ENCODE measurements around the gene FTSJ1.

The FTSJ1 gene

DNA sequence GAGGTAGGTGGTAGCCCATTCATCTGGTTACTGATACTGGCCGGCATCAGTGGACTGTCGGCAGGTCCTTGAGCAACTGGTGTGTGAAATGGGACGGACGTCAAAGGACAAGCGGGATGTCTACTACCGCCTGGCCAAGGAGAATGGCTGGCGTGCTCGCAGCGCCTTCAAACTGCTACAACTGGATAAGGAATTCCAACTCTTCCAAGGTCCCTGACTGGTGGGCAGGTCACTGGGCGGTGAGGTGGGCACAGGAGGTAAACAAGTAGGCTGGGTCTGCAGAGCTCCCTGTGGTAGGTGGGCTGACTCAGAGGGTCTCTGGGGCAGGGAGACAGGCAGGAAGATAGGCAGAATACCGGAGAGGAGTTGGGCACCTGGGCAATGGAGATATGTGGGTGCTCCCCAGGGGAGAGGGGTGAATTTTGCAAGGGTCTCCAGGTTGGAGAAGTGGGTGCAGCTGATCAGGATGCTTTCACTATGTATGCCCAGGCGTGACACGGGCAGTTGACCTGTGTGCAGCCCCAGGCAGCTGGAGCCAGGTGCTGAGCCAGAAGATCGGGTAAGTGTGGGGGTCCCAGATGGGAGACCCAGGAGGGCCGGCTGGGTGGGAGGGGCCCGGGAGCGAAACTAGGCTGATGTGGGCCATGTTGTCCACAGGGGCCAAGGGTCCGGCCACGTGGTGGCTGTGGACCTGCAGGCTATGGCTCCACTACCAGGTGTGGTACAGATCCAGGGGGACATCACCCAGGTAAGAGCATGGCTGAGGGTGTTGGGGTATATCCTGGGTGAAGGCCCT is 2.2 kb downstream of the FTSJ1 start:
- no peak for DNase-seq (ENCODE audit: insufficient read length, low spot score)
- TF ChIP-seq, protein P1, sequence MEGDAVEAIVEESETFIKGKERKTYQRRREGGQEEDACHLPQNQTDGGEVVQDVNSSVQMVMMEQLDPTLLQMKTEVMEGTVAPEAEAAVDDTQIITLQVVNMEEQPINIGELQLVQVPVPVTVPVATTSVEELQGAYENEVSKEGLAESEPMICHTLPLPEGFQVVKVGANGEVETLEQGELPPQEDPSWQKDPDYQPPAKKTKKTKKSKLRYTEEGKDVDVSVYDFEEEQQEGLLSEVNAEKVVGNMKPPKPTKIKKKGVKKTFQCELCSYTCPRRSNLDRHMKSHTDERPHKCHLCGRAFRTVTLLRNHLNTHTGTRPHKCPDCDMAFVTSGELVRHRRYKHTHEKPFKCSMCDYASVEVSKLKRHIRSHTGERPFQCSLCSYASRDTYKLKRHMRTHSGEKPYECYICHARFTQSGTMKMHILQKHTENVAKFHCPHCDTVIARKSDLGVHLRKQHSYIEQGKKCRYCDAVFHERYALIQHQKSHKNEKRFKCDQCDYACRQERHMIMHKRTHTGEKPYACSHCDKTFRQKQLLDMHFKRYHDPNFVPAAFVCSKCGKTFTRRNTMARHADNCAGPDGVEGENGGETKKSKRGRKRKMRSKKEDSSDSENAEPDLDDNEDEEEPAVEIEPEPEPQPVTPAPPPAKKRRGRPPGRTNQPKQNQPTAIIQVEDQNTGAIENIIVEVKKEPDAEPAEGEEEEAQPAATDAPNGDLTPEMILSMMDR (IDR thresholded peaks at IDR 0.05; ENCODE audit: insufficient read depth, missing control alignments): no peak
- no peak for FAIRE-seq

DNA sequence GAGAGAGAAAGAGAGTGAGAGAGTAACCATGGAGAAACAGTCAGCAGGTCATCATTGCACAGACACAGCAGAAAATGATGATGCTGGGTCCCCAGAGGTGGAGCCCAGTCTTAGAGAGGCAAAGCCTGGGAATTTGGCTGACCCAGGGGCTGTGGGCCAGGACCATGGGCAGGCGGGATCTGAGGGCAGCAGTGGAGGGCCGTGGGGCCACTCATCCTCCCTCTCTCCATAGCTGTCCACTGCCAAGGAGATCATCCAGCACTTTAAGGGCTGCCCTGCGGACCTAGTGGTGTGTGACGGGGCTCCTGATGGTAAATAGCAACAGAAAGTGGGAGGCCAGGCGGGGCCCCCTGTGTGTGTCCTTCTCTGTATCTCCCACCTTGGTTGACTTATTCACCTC is 2.8 kb downstream of the FTSJ1 start:
- TF ChIP-seq, protein P1 (IDR thresholded peaks at IDR 0.05; ENCODE audit: insufficient read depth, missing control alignments): no peak
- DNase-seq (ENCODE audit: insufficient read length, low spot score) (no peak), FAIRE-seq (no peak)

DNA sequence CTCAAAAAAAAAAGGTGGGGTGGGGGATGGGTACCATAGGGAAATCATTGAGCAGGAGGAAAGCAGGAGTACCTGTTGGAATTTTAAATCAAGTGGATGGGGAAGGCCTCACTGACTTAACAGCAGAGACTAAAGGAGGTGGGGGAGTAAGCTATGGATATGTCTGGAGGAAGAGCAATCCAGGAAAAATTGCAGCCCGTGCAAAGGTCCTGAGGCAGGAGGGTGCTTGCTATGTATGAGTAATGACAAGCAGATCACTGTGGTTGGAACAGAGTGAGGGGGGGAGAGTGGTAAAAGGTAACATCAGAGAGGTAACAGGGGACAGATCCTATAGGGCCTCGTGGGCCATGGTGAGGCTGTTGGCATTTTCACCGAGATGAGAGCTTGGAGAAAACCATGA is 4.1 kb downstream of the FTSJ1 start:
- FAIRE-seq (no peak), DNase-seq (ENCODE audit: insufficient read length, low spot score) (no peak)
- TF ChIP-seq, protein P1 (IDR thresholded peaks at IDR 0.05; ENCODE audit: insufficient read depth, missing control alignments): no peak

DNA sequence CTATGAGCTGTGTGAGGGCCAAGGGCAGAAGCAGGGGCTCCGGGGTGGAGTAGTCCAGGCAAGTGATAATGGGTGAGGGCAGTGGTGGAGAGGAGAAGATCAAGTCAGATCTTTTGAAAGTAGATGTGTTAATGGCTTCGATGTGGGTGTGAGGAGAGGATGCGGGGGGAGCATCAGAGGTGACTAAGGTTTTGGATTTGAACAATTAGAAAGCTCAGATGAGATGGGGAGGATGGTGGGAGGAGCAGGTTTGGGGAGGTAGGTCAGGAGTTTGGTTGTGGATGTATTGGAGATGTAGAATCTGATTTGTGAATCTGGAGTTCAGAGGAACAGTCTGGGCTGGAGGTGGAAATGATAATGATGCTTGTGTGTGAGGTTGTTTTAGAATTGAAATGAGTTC is 4.6 kb downstream of the FTSJ1 start:
- FAIRE-seq (no peak), DNase-seq (ENCODE audit: insufficient read length, low spot score) (no peak)
- TF ChIP-seq, protein P1 (IDR thresholded peaks at IDR 0.05; ENCODE audit: insufficient read depth, missing control alignments): no peak

DNA sequence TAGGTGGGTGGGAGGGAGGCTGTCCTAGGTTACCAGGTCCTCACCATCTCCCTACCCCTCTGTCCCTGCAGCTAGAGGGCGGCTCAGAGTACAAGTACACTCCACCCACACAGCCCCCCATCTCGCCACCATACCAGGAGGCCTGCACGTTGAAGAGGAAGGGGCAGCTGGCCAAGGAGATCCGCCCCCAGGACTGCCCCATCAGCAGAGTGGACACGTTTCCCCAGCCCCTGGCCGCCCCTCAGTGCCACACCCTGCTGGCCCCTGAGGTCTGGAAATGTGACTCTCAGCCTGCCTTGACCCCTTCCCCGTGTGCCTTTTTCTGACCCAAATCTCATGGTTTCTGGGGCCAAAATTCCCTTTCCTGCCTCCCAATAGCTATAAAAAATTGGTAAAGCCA is 6.5 kb downstream of the FTSJ1 start:
- TF ChIP-seq, protein P1 (IDR thresholded peaks at IDR 0.05; ENCODE audit: insufficient read depth, missing control alignments): no peak
- FAIRE-seq (no peak), DNase-seq (ENCODE audit: insufficient read length, low spot score) (no peak)

DNA sequence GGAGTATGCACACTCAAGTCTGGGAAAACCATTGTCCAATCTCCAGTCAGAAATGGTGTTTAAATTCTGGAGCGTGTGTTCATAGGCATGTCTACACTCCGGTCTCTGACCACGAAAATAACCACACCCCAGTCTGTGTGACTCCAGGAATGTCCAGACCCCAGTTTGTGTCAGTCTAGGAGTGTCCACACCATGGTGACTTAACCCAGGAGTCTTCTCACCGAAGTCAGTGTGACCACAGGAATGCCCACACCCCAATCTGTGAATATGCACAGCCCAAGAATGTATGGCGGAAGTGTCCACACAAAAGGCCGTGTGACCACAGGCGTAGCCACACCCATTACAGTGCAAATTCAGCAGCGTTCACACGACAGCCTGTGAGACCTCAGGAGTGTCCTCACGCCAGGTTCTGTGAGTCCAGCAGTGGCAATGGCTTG is 11.4 kb downstream of the FTSJ1 start:
- FAIRE-seq: no peak
- TF ChIP-seq, protein P1 (IDR thresholded peaks at IDR 0.05; ENCODE audit: insufficient read depth, missing control alignments): no peak
- no peak for DNase-seq (ENCODE audit: insufficient read length, low spot score)

DNA sequence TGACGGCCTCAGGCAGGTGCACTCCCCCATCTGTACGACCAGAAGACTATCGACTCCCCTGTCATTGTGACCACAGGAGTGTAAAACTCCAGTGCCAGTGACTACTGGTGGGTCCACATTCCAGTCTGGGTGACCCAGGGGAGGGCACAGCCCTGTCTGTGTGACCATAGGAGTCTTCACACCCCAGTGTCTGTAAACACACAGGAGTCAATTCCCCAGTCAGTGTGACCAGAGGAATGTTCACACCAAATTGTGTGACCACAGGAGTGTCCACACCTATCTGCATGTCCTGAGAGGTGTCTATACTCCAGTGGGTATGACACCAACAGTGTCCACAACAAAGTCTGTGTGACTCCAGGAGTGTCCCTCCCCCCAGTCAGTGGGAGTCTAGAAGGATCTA is 12.0 kb downstream of the FTSJ1 start:
- FAIRE-seq: no peak
- DNase-seq (ENCODE audit: insufficient read length, low spot score): no peak
- TF ChIP-seq, protein P1 (IDR thresholded peaks at IDR 0.05; ENCODE audit: insufficient read depth, missing control alignments): no peak

Measured in D721Med (cell line).